ENCODE measurements around the gene RABL3. TPM values are rescaled to one million over a fixed set of nuclear protein-coding genes. Genes with fewer than 3 reads are reported as not detected.

RABL3 gene
- total RNA-seq, 4 donors from 2014 or later = 9.1 to 54.6 (median 31.7) TPM

GRCh38 chr3:120713262-120713661 is 29.1 kb downstream of the RABL3 start:
- no peaks in the 10 kb centered on the region for H3K36me3 ChIP-seq
- H3K4me1 ChIP-seq = no peaks in the 10 kb centered on the region
- intact Hi-C loops (cut with DNase I; ENCODE audit: low total_unique reads) = no loop called here
- H3K9me3 ChIP-seq = no peaks in the 10 kb centered on the region
- no peak overlapping the region for H3K27ac ChIP-seq
- TF ChIP-seq CTCF (IDR thresholded peaks at IDR 0.05) (no peak), POLR2A (IDR thresholded peaks at IDR 0.05) (no peak)
- DNase-seq = no peak
- no peak overlapping the region for H3K4me3 ChIP-seq
- no peaks in the 10 kb centered on the region for H3K27me3 ChIP-seq

- Histone ChIP-seq H3K9me3 (no peaks in the 10 kb centered on the region), H3K4me1 (no peaks in the 10 kb centered on the region), H3K27me3 (no peaks in the 10 kb centered on the region), H3K27ac (no peak overlapping the region), H3K36me3 (no peaks in the 10 kb centered on the region), H3K4me3 (no peak overlapping the region)
- no peak for DNase-seq
- intact Hi-C loops (cut with DNase I; ENCODE audit: low total_unique reads) = no loop called here
- TF ChIP-seq CTCF (IDR thresholded peaks at IDR 0.05) = no peak
- TF ChIP-seq POLR2A (IDR thresholded peaks at IDR 0.05) = no peak
Observed at GRCh38 chr3:120710369-120710768, 31.9 kb downstream of the RABL3 start.

DNA sequence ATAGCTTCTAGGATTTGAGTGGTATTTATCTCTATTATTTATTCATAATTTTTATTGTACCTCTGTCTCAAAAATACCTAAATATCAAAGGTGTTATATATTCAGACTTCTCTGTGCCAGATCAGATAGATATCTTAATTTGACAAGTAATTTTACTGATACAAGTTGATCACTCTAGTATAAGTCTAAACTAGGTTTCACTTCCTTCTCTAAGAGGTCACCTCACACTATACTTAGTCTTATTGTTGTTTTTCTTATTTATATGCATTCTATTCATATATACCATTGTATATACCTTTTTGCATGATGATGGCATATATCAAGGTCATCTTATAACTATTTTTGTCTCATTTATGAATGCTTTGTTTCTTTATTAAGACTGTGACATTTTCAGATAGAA is 33.9 kb downstream of the RABL3 start:
- H3K4me3 ChIP-seq = no peak overlapping the region
- H3K4me1 ChIP-seq = no peaks in the 10 kb centered on the region
- intact Hi-C loops (cut with DNase I; ENCODE audit: low total_unique reads) = no loop called here
- no peaks in the 10 kb centered on the region for H3K36me3 ChIP-seq
- no peak for DNase-seq
- TF ChIP-seq POLR2A (IDR thresholded peaks at IDR 0.05) (no peak), CTCF (IDR thresholded peaks at IDR 0.05) (no peak)
- H3K27me3 ChIP-seq = no peaks in the 10 kb centered on the region
- no peaks in the 10 kb centered on the region for H3K9me3 ChIP-seq
- H3K27ac ChIP-seq = no peak overlapping the region

- Histone ChIP-seq H3K9me3 (no peaks in the 10 kb centered on the region), H3K36me3 (no peaks in the 10 kb centered on the region), H3K27me3 (no peaks in the 10 kb centered on the region), H3K4me1 (no peaks in the 10 kb centered on the region), H3K4me3 (no peak overlapping the region), H3K27ac (no peak overlapping the region)
- intact Hi-C loops (cut with DNase I; ENCODE audit: low total_unique reads) = no loop called here
- DNase-seq = no peak
- TF ChIP-seq POLR2A (IDR thresholded peaks at IDR 0.05) = no peak
- no peak for TF ChIP-seq CTCF (IDR thresholded peaks at IDR 0.05)
Observed at GRCh38 chr3:120706950-120707349, 35.4 kb downstream of the RABL3 start.

- intact Hi-C loops (cut with DNase I; ENCODE audit: low total_unique reads) = no loop called here
- no peak for DNase-seq
- H3K4me1 ChIP-seq = no peaks in the 10 kb centered on the region
- H3K4me3 ChIP-seq = no peak overlapping the region
- no peaks in the 10 kb centered on the region for H3K27me3 ChIP-seq
- no peaks in the 10 kb centered on the region for H3K36me3 ChIP-seq
- H3K9me3 ChIP-seq = no peaks in the 10 kb centered on the region
- TF ChIP-seq POLR2A (IDR thresholded peaks at IDR 0.05) (no peak), CTCF (IDR thresholded peaks at IDR 0.05) (no peak)
- H3K27ac ChIP-seq = no peak overlapping the region
Observed at GRCh38 chr3:120705884-120706582, 36.3 kb downstream of the RABL3 start.

Measured in uterus (tissue), 4 donors.